GM21529 (cell line): Measurements from ENCODE around the gene PIBF1.

Experiments used
- ATAC-seq: cut with Tn5 transposase; IDR thresholded peaks from one replicate; pipeline ENCODE4 v1.9.1; 2021; ENCODE audit not compliant: unreplicated experiment

Gene PIBF1

GRCh38 chr13:73058432-73058735, 276.5 kb downstream of the PIBF1 start:
- peak; percentile 15 for ATAC-seq

- ATAC-seq: peak; percentile 96
These were observed 277.0 kb downstream of the PIBF1 start, which contains the start of gene KLF5 for GRCh38 chr13:73058736-73059459. KLF5 (plus strand) TSS chr13:73059005; CDS start chr13:73059328, 323 bp downstream.

GRCh38 chr13:73059460-73060250, 277.7 kb downstream of the PIBF1 start:
- ATAC-seq: peak; percentile 45

- ATAC-seq: no peak
These were observed 278.6 kb downstream of the PIBF1 start for GRCh38 chr13:73060251-73061160.

- no peak for ATAC-seq
These were observed 279.5 kb downstream of the PIBF1 start for GRCh38 chr13:73061473-73061872.

GRCh38 chr13:73061876-73062275, 279.9 kb downstream of the PIBF1 start:
- no peak for ATAC-seq

- ATAC-seq: no peak
These were observed 280.5 kb downstream of the PIBF1 start for GRCh38 chr13:73062468-73062867.

GRCh38 chr13:73063166-73063565, 281.2 kb downstream of the PIBF1 start:
- ATAC-seq: no peak

- no peak for ATAC-seq
These were observed 283.1 kb downstream of the PIBF1 start for GRCh38 chr13:73065036-73065435.

GRCh38 chr13:73065665-73066340, 283.9 kb downstream of the PIBF1 start:
- no peak for ATAC-seq
